Measurements from ENCODE around the gene CACNB2. TPM values are rescaled to one million over a fixed set of nuclear protein-coding genes. Genes with fewer than 3 reads are reported as not detected.

CACNB2 gene
- polyA plus RNA-seq, 1 of the 3 experiments (the other 2 are of a cell fraction): 0.74 TPM

DNA sequence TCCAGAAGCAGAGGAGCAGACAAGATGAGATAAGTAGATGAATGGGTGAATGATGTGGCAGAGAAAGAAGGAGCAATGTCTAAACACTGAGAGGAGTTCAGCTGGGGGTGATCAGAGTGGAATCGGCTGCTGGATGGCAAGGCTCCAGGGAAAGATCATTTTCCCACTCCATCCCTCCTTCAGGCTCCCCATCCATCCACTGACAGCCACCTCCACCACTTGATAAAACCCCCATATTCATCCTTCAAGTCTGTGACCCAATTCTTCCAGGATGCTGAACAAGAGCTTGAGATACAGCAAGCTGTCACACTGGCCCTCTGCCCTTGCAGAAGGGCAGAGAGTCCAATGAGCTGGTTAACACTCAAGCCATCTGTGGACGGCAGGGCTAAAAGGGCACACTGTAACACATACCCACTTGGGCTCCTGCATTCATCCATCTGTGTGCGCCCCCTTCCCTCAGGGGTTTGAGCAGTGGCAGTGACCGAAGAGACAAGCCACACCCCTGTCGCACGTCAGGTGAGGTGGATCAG is 30.8 kb upstream of the CACNB2 start (continued):
- TF ChIP-seq, protein P1, sequence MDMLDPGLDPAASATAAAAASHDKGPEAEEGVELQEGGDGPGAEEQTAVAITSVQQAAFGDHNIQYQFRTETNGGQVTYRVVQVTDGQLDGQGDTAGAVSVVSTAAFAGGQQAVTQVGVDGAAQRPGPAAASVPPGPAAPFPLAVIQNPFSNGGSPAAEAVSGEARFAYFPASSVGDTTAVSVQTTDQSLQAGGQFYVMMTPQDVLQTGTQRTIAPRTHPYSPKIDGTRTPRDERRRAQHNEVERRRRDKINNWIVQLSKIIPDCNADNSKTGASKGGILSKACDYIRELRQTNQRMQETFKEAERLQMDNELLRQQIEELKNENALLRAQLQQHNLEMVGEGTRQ (IDR thresholded peaks at IDR 0.05; ENCODE audit: borderline replicate concordance, low read depth, low read length): no peak
- no peak for TF ChIP-seq RFX5 (IDR thresholded peaks at IDR 0.05; ENCODE audit: low read length)

DNA sequence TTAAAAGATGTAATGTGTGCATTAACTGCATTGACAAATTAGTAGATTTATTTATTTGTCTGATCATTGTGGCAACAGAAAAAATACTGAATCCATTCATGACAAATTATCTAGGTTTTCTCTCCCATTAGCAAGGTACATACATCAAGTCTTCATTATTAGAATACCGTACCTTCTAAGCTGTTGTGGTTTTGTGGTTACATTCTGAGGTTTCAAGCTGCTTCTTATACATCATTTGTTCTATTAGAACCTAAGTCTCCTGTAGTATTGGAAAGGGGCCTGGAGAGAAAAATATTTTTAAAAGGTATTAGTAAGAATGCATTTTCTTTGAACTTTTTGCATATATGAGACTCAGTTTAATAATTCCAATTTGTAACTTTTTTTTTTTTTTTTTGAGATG is 26.3 kb upstream of the CACNB2 start:
- H3K27me3 ChIP-seq (ENCODE audit: insufficient read depth): no peaks in the 10 kb centered on the region; the same call in 1 of the 2 replicates
- ChIA-PET CTCF (interaction anchor here (1.5 kb wide), 1 partner anchor 11 kb away, joined by 3 read pairs; no protein-coding TSS in a partner anchor), POLR2A (no interaction called here)
- no peaks in the 10 kb centered on the region for H3K36me3 ChIP-seq (replicated peaks in 1 of 2; ENCODE audit: control insufficient read depth in 1 of 2, insufficient read depth in 2 of 2, low read length in 1 of 2)
- H4K20me1 ChIP-seq (ENCODE audit: insufficient read depth): no peaks in the 10 kb centered on the region
- no peaks in the 10 kb centered on the region for H3K79me2 ChIP-seq (ENCODE audit: insufficient read depth)
- H3K9ac ChIP-seq: no peak overlapping the region
- H2AFZ ChIP-seq (ENCODE audit: low read depth): no peak overlapping the region
- no peaks in the 10 kb centered on the region for H3K9me3 ChIP-seq
- no peak overlapping the region for H3K4me3 ChIP-seq (ENCODE audit: low read depth in 2 of 2, low read length in 1 of 2)
- H3K27ac ChIP-seq (ENCODE audit: low read depth in 2 of 2, low read length in 1 of 2): no peak overlapping the region
- H3F3A ChIP-seq (replicated peaks; ENCODE audit: insufficient read depth): no peaks in the 10 kb centered on the region
- DNase-seq: no peak
- no peaks in the 10 kb centered on the region for H3K9me2 ChIP-seq
- H3K4me1 ChIP-seq (ENCODE audit: control insufficient read depth in 1 of 2, insufficient read depth in 2 of 2, low read depth in 1 of 2, low read length in 1 of 2): no peaks in the 10 kb centered on the region
- 46% methylated on average over 1 of the region's 1 CpG for whole genome bisulfite sequencing (ENCODE audit: low lambda C conversion rate)
- no peak overlapping the region for H3K4me2 ChIP-seq
- TF ChIP-seq, protein P2, sequence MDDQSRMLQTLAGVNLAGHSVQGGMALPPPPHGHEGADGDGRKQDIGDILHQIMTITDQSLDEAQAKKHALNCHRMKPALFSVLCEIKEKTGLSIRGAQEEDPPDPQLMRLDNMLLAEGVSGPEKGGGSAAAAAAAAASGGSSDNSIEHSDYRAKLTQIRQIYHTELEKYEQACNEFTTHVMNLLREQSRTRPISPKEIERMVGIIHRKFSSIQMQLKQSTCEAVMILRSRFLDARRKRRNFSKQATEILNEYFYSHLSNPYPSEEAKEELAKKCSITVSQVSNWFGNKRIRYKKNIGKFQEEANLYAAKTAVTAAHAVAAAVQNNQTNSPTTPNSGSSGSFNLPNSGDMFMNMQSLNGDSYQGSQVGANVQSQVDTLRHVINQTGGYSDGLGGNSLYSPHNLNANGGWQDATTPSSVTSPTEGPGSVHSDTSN (IDR thresholded peaks at IDR 0.05): no peak
- TF ChIP-seq, protein P3, sequence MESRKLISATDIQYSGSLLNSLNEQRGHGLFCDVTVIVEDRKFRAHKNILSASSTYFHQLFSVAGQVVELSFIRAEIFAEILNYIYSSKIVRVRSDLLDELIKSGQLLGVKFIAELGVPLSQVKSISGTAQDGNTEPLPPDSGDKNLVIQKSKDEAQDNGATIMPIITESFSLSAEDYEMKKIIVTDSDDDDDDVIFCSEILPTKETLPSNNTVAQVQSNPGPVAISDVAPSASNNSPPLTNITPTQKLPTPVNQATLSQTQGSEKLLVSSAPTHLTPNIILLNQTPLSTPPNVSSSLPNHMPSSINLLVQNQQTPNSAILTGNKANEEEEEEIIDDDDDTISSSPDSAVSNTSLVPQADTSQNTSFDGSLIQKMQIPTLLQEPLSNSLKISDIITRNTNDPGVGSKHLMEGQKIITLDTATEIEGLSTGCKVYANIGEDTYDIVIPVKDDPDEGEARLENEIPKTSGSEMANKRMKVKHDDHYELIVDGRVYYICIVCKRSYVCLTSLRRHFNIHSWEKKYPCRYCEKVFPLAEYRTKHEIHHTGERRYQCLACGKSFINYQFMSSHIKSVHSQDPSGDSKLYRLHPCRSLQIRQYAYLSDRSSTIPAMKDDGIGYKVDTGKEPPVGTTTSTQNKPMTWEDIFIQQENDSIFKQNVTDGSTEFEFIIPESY (IDR thresholded peaks at IDR 0.05; ENCODE audit: borderline replicate concordance, low read depth): no peak
- TF ChIP-seq YY1 (IDR thresholded peaks at IDR 0.05; ENCODE audit: low read depth) (no peak), ELF1 (IDR thresholded peaks at IDR 0.05) (no peak), FOXM1 (IDR thresholded peaks at IDR 0.05; ENCODE audit: low read depth) (no peak), EP300 (IDR thresholded peaks at IDR 0.05; ENCODE audit: borderline replicate concordance in 1 of 2, low read depth in 1 of 2, low read length in 1 of 2) (no peak), GATA2 (CRISPR knock-in tag; IDR thresholded peaks at IDR 0.05) (no peak), EZH2phosphoT487 (IDR thresholded peaks at IDR 0.05; ENCODE audit: borderline replicate concordance, low read depth) (no peak), FOSL2 (IDR thresholded peaks at IDR 0.05; ENCODE audit: borderline replicate concordance, low read depth) (no peak), JUND (IDR thresholded peaks at IDR 0.05) (no peak), NFIC (IDR thresholded peaks at IDR 0.05; ENCODE audit: borderline replicate concordance) (no peak), TCF12 (IDR thresholded peaks at IDR 0.05) (no peak)
- TF ChIP-seq, protein P1 (IDR thresholded peaks at IDR 0.05; ENCODE audit: borderline replicate concordance, low read depth, low read length): no peak
- TF ChIP-seq, protein P4, sequence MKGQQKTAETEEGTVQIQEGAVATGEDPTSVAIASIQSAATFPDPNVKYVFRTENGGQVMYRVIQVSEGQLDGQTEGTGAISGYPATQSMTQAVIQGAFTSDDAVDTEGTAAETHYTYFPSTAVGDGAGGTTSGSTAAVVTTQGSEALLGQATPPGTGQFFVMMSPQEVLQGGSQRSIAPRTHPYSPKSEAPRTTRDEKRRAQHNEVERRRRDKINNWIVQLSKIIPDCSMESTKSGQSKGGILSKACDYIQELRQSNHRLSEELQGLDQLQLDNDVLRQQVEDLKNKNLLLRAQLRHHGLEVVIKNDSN (IDR thresholded peaks at IDR 0.05; ENCODE audit: borderline replicate concordance, low read depth): no peak
- TF ChIP-seq, protein P5, sequence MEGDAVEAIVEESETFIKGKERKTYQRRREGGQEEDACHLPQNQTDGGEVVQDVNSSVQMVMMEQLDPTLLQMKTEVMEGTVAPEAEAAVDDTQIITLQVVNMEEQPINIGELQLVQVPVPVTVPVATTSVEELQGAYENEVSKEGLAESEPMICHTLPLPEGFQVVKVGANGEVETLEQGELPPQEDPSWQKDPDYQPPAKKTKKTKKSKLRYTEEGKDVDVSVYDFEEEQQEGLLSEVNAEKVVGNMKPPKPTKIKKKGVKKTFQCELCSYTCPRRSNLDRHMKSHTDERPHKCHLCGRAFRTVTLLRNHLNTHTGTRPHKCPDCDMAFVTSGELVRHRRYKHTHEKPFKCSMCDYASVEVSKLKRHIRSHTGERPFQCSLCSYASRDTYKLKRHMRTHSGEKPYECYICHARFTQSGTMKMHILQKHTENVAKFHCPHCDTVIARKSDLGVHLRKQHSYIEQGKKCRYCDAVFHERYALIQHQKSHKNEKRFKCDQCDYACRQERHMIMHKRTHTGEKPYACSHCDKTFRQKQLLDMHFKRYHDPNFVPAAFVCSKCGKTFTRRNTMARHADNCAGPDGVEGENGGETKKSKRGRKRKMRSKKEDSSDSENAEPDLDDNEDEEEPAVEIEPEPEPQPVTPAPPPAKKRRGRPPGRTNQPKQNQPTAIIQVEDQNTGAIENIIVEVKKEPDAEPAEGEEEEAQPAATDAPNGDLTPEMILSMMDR (IDR thresholded peaks at IDR 0.05): no peak
- TF ChIP-seq, protein P6, sequence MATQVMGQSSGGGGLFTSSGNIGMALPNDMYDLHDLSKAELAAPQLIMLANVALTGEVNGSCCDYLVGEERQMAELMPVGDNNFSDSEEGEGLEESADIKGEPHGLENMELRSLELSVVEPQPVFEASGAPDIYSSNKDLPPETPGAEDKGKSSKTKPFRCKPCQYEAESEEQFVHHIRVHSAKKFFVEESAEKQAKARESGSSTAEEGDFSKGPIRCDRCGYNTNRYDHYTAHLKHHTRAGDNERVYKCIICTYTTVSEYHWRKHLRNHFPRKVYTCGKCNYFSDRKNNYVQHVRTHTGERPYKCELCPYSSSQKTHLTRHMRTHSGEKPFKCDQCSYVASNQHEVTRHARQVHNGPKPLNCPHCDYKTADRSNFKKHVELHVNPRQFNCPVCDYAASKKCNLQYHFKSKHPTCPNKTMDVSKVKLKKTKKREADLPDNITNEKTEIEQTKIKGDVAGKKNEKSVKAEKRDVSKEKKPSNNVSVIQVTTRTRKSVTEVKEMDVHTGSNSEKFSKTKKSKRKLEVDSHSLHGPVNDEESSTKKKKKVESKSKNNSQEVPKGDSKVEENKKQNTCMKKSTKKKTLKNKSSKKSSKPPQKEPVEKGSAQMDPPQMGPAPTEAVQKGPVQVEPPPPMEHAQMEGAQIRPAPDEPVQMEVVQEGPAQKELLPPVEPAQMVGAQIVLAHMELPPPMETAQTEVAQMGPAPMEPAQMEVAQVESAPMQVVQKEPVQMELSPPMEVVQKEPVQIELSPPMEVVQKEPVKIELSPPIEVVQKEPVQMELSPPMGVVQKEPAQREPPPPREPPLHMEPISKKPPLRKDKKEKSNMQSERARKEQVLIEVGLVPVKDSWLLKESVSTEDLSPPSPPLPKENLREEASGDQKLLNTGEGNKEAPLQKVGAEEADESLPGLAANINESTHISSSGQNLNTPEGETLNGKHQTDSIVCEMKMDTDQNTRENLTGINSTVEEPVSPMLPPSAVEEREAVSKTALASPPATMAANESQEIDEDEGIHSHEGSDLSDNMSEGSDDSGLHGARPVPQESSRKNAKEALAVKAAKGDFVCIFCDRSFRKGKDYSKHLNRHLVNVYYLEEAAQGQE (IDR thresholded peaks at IDR 0.05; ENCODE audit: low read depth, low read length): no peak
- TF ChIP-seq, protein P7, sequence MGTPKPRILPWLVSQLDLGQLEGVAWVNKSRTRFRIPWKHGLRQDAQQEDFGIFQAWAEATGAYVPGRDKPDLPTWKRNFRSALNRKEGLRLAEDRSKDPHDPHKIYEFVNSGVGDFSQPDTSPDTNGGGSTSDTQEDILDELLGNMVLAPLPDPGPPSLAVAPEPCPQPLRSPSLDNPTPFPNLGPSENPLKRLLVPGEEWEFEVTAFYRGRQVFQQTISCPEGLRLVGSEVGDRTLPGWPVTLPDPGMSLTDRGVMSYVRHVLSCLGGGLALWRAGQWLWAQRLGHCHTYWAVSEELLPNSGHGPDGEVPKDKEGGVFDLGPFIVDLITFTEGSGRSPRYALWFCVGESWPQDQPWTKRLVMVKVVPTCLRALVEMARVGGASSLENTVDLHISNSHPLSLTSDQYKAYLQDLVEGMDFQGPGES (IDR thresholded peaks at IDR 0.05; ENCODE audit: low read depth, low read length): no peak
